HCT116 (cell line): Measurements from ENCODE around the gene WWP2.

Experiments used
- EZH2 ChIP-seq: fragments of 200-600 bp; sonication (generic); IDR thresholded peaks from 2 replicates; pipeline ENCODE4 v1.6.1; 2017; ENCODE audit warnings: antibody characterized with exemption, mixed run types
- TF ChIP-seq, protein P1 (sequence below): IDR thresholded peaks from 2 replicates; pipeline ENCODE4 v1.6.1; 2012; ENCODE audit warnings: low read depth

DNA sequence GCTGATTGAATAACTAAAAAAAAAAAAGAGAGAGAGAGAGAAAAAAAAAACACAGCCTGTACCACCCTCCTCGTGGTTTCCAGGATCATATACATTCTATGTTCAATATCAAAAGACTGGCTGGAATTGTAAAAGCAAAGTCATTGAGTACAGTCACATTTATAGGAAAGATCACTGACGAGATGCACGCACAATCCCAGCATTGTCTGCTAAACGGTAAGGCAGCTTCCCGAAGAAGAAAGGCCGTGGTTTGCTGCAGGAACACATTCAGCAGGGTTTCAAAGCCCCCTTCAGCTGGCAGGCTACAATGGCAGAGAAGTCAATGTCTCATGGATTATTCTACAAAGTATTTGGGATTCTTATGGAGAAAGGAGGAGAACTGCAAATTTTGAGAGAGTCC, 45.1 kb upstream of the WWP2 start:
- no peak for TF ChIP-seq EZH2
- TF ChIP-seq, protein P1, sequence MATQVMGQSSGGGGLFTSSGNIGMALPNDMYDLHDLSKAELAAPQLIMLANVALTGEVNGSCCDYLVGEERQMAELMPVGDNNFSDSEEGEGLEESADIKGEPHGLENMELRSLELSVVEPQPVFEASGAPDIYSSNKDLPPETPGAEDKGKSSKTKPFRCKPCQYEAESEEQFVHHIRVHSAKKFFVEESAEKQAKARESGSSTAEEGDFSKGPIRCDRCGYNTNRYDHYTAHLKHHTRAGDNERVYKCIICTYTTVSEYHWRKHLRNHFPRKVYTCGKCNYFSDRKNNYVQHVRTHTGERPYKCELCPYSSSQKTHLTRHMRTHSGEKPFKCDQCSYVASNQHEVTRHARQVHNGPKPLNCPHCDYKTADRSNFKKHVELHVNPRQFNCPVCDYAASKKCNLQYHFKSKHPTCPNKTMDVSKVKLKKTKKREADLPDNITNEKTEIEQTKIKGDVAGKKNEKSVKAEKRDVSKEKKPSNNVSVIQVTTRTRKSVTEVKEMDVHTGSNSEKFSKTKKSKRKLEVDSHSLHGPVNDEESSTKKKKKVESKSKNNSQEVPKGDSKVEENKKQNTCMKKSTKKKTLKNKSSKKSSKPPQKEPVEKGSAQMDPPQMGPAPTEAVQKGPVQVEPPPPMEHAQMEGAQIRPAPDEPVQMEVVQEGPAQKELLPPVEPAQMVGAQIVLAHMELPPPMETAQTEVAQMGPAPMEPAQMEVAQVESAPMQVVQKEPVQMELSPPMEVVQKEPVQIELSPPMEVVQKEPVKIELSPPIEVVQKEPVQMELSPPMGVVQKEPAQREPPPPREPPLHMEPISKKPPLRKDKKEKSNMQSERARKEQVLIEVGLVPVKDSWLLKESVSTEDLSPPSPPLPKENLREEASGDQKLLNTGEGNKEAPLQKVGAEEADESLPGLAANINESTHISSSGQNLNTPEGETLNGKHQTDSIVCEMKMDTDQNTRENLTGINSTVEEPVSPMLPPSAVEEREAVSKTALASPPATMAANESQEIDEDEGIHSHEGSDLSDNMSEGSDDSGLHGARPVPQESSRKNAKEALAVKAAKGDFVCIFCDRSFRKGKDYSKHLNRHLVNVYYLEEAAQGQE = no peak
